SK-N-SH (cell line): ENCODE measurements around the gene ARFIP1. TPM values are rescaled to one million over a fixed set of nuclear protein-coding genes. Genes with fewer than 3 reads are reported as not detected.

ENCODE experiments used
- CTCF ChIA-PET: fragments of 300-600, 350-600 bp; formaldehyde crosslinking; extraction: SDS; loops from one replicate; lab custom pipeline; 2021; lab: Yijun Ruan, JAX
- POLR2A ChIA-PET: fragments of 350-600 bp; sonication (Branson Sonifier 250); formaldehyde crosslinking; extraction: SDS; loops from one replicate; lab custom pipeline; 2020; ENCODE audit warnings: antibody characterized with exemption, inconsistent platforms; lab: Yijun Ruan, JAX
- DNase-seq: peaks from one replicate; pipeline ENCODE4 v3.0.0; 2012
- H2AFZ ChIP-seq: fragments of 200-600 bp; sonication (generic); 2 replicates; pipeline ENCODE4 v1.8.1; 2016; ENCODE audit warnings: antibody characterized with exemption, mild to moderate bottlenecking, low read depth
- H3F3A ChIP-seq: fragments of 200-600 bp; sonication (generic); replicated peaks from 2 replicates; pipeline ENCODE3; 2016; ENCODE audit warnings: antibody characterized with exemption, mild to moderate bottlenecking; ENCODE audit not compliant: insufficient read depth
- H3K27ac ChIP-seq, 2 experiments: fragments of 200-500 bp in 1 of 2; fragments of 200-600 bp in 1 of 2; sonication (Bioruptor generic) in 1 of 2; sonication (generic), shearing (Covaris generic) in 1 of 2; 2 replicates each; pipeline versions ENCODE4 v1.5.1 to v1.6.1; 2014 to 2016; ENCODE audit warnings: low read depth in 2 of 2, inconsistent platforms in 1 of 2, low read length in 1 of 2, mild to moderate bottlenecking in 1 of 2, mixed read lengths in 1 of 2
- H3K27me3 ChIP-seq: fragments of 200-600 bp; sonication (generic), shearing (Covaris generic); 2 replicates; pipeline ENCODE4 v1.6.1; 2016; ENCODE audit warnings: mixed run types; ENCODE audit not compliant: insufficient read depth
- H3K36me3 ChIP-seq, 2 experiments: fragments of 200-500 bp in 1 of 2; fragments of 200-600 bp in 1 of 2; sonication (Bioruptor generic) in 1 of 2; sonication (generic) in 1 of 2; replicated peaks in 1 of 2; 2 replicates each; pipeline versions ENCODE3 to v1.5.1; 2014 to 2016; ENCODE audit warnings: low read length in 1 of 2, mild to moderate bottlenecking in 1 of 2; ENCODE audit not compliant: insufficient read depth in 2 of 2, control insufficient read depth in 1 of 2
- H3K4me1 ChIP-seq, 2 experiments: fragments of 200-500 bp in 1 of 2; fragments of 200-600 bp in 1 of 2; sonication (Bioruptor generic) in 1 of 2; sonication (generic), shearing (Covaris generic) in 1 of 2; 2 replicates each; pipeline versions ENCODE4 v1.5.1 to v1.6.1; 2014 to 2016; ENCODE audit warnings: low read depth in 1 of 2, low read length in 1 of 2, mixed run types in 1 of 2; ENCODE audit not compliant: insufficient read depth in 2 of 2, control insufficient read depth in 1 of 2
- H3K4me2 ChIP-seq: fragments of 200-600 bp; sonication (generic), shearing (Covaris generic); 2 replicates; pipeline ENCODE4 v1.6.1; 2017; ENCODE audit warnings: mixed run types
- H3K4me3 ChIP-seq, 2 experiments: fragments of 200-500 bp in 1 of 2; fragments of 200-600 bp in 1 of 2; sonication (Bioruptor generic) in 1 of 2; sonication (generic), shearing (Covaris generic) in 1 of 2; 2 replicates each; pipeline versions ENCODE4 v1.5.1 to v1.8.1; 2014 to 2016; ENCODE audit warnings: low read depth in 2 of 2, inconsistent platforms in 1 of 2, low read length in 1 of 2, mild to moderate bottlenecking in 1 of 2, mixed read lengths in 1 of 2, moderate library complexity in 1 of 2
- H3K79me2 ChIP-seq: fragments of 200-600 bp; sonication (generic); 2 replicates; pipeline ENCODE4 v1.8.1; 2017; ENCODE audit warnings: mild to moderate bottlenecking; ENCODE audit not compliant: insufficient read depth
- H3K9ac ChIP-seq: fragments of 200-600 bp; sonication (generic); 2 replicates; pipeline ENCODE4 v1.6.1; 2017; ENCODE audit warnings: mixed run types
- H3K9me2 ChIP-seq: fragments of 200-600 bp; sonication (generic); 2 replicates; pipeline ENCODE4 v1.6.1; 2017; ENCODE audit warnings: mixed run types
- H3K9me3 ChIP-seq: fragments of 200-600 bp; sonication (generic); 2 replicates; pipeline ENCODE4 v1.6.1; 2017; ENCODE audit warnings: mixed run types, mild to moderate bottlenecking, moderate library complexity
- H4K20me1 ChIP-seq: fragments of 200-600 bp; sonication (generic); 2 replicates; pipeline ENCODE4 v1.6.1; 2017; ENCODE audit warnings: mild to moderate bottlenecking, mixed run types; ENCODE audit not compliant: insufficient read depth
- CHD2 ChIP-seq: fragments of 150-350 bp; IDR thresholded peaks from 2 replicates; pipeline ENCODE4 v1.6.1; 2018; ENCODE audit warnings: low read length; ENCODE audit not compliant: partially characterized antibody
- EP300 ChIP-seq, 2 experiments: IDR thresholded peaks; 2 replicates each; pipeline versions ENCODE4 v1.4.0 to v1.6.1; 2012; ENCODE audit warnings: borderline replicate concordance in 1 of 2, low read depth in 1 of 2, low read length in 1 of 2
- EZH2phosphoT487 ChIP-seq: fragments of 200-600 bp; sonication (generic); IDR thresholded peaks from 2 replicates; pipeline ENCODE4 v1.6.1; 2017; ENCODE audit warnings: low read depth, mixed run types, mild to moderate bottlenecking, antibody characterized with exemption, moderate library complexity, borderline replicate concordance
- FOSL2 ChIP-seq: IDR thresholded peaks from 2 replicates; pipeline ENCODE4 v1.4.0; 2012; ENCODE audit warnings: low read depth, mild to moderate bottlenecking, moderate library complexity, borderline replicate concordance
- FOXJ3 ChIP-seq: sonication (generic); formaldehyde crosslinking; IDR thresholded peaks from 2 replicates; pipeline ENCODE4 v1.5.1; 2020; ENCODE audit warnings: mild to moderate bottlenecking, missing genetic modification reagents
- FOXM1 ChIP-seq: IDR thresholded peaks from 2 replicates; pipeline ENCODE4 v1.4.0; 2012; ENCODE audit warnings: low read depth, mild to moderate bottlenecking
- GABPA ChIP-seq: IDR thresholded peaks from 2 replicates; pipeline ENCODE4 v1.4.0; 2012; ENCODE audit warnings: low read depth, mild to moderate bottlenecking
- JUND ChIP-seq: IDR thresholded peaks from 2 replicates; pipeline ENCODE4 v1.4.0; 2012
- MAX ChIP-seq: IDR thresholded peaks from 2 replicates; pipeline ENCODE4 v1.4.0; 2012; ENCODE audit warnings: low read depth
- NFIC ChIP-seq: IDR thresholded peaks from 2 replicates; pipeline ENCODE4 v1.4.0; 2012; ENCODE audit warnings: borderline replicate concordance
- NRF1 ChIP-seq: IDR thresholded peaks from 2 replicates; pipeline ENCODE4 v1.6.1; 2012; ENCODE audit warnings: low read depth, mild to moderate bottlenecking, low read length
- PBX3 ChIP-seq: IDR thresholded peaks from 2 replicates; pipeline ENCODE4; 2012
- REST ChIP-seq: IDR thresholded peaks from 2 replicates; pipeline ENCODE4 v1.6.1; 2012; ENCODE audit warnings: mild to moderate bottlenecking, low read depth, low read length, moderate library complexity
- RFX5 ChIP-seq: IDR thresholded peaks from 2 replicates; pipeline ENCODE4 v1.6.1; 2012; ENCODE audit warnings: mild to moderate bottlenecking, improper control_type of control experiment, low read length
- SIN3A ChIP-seq: IDR thresholded peaks from 2 replicates; pipeline ENCODE4 v1.6.1; 2012; ENCODE audit warnings: low read depth, mild to moderate bottlenecking, low read length, moderate library complexity, borderline replicate concordance
- TAF1 ChIP-seq: IDR thresholded peaks from 2 replicates; pipeline ENCODE4 v1.6.1; 2012; ENCODE audit warnings: low read depth, mild to moderate bottlenecking, low read length, moderate library complexity, borderline replicate concordance
- USF1 ChIP-seq: IDR thresholded peaks from 2 replicates; pipeline ENCODE4 v1.4.0; 2012; ENCODE audit warnings: low read depth, borderline replicate concordance
- WGBS: methylation state at CpG from one replicate; pipeline ENCODE4 v1.1.6; 2017; ENCODE audit warnings: low lambda C conversion rate; 5-methylcytosine and 5-hydroxymethylcytosine counted together
- polyA plus RNA-seq, 3 experiments: library from polyadenylated mRNA; depleted of rRNA; stranded (reverse); fragments of >200 nt; gene quantifications; 2 replicates each; pipeline ENCODE4 v1.2.3, GENCODE V29; 2012

Gene ARFIP1
- polyA plus RNA-seq, 1 of the 3 experiments (the other 2 are of a cell fraction): 15.7 TPM

- no peak for DNase-seq
- H3K36me3 ChIP-seq: no peaks in the 10 kb centered on the region
- WGBS: 100% methylated on average over 2 of the region's 3 CpGs
- no peak overlapping the region for H3K4me2 ChIP-seq
- H3K9me2 ChIP-seq: no peaks in the 10 kb centered on the region
- no peaks in the 10 kb centered on the region for H3K79me2 ChIP-seq
- H4K20me1 ChIP-seq: no peaks in the 10 kb centered on the region
- H3K27me3 ChIP-seq: no peaks in the 10 kb centered on the region
- H3K4me1 ChIP-seq: no peaks in the 10 kb centered on the region
- no peaks in the 10 kb centered on the region for H3K9me3 ChIP-seq
- CTCF ChIA-PET: interaction anchor here (1.6 kb wide), 1 partner anchor 11 kb away, joined by 5 read pairs; no protein-coding TSS in a partner anchor
- TF ChIP-seq REST (no peak), TAF1 (no peak), EP300 (IDR thresholded peaks at IDR 0.05; ENCODE audit: borderline replicate concordance in 1 of 2, low read depth in 1 of 2, low read length in 1 of 2) (no peak)
- H2AFZ ChIP-seq: no peak overlapping the region
- no peak overlapping the region for H3K4me3 ChIP-seq
- no peaks in the 10 kb centered on the region for H3F3A ChIP-seq
- no peak overlapping the region for H3K27ac ChIP-seq
- no peak overlapping the region for H3K9ac ChIP-seq
- POLR2A ChIA-PET: no interaction called here
These were observed 148.0 kb downstream of the ARFIP1 start for GRCh38 chr4:152927737-152928136.

GRCh38 chr4:152928286-152928685, 148.5 kb downstream of the ARFIP1 start:
- 81% methylated on average over 4 of the region's 4 CpGs for WGBS
- H3K9me3 ChIP-seq: no peaks in the 10 kb centered on the region
- no peak overlapping the region for H3K9ac ChIP-seq
- H3K4me2 ChIP-seq: no peak overlapping the region
- H3F3A ChIP-seq: no peaks in the 10 kb centered on the region
- no peaks in the 10 kb centered on the region for H3K4me1 ChIP-seq
- no peaks in the 10 kb centered on the region for H4K20me1 ChIP-seq
- H3K9me2 ChIP-seq: no peaks in the 10 kb centered on the region
- no peak overlapping the region for H3K4me3 ChIP-seq
- no peaks in the 10 kb centered on the region for H3K36me3 ChIP-seq
- ChIA-PET POLR2A (no interaction called here), CTCF (interaction anchor here (1.6 kb wide), 1 partner anchor 12 kb away, joined by 5 read pairs; no protein-coding TSS in a partner anchor)
- no peak overlapping the region for H3K27ac ChIP-seq
- no peak overlapping the region for H2AFZ ChIP-seq
- no peaks in the 10 kb centered on the region for H3K79me2 ChIP-seq
- DNase-seq: no peak
- H3K27me3 ChIP-seq: no peaks in the 10 kb centered on the region
- TF ChIP-seq MAX (no peak), CHD2 (no peak), NRF1 (no peak), USF1 (no peak), FOXJ3 (no peak), SIN3A (no peak), JUND (no peak), GABPA (no peak), FOSL2 (no peak), NFIC (no peak), REST (no peak), TAF1 (no peak), RFX5 (no peak), PBX3 (no peak), EZH2phosphoT487 (no peak), FOXM1 (no peak)
